Adipose tissue (tissue), 3 donors: ENCODE measurements around the gene VN1R4. TPM values are rescaled to one million over a fixed set of nuclear protein-coding genes. Genes with fewer than 3 reads are reported as not detected.
"Not testable (repeated sequence)": the region's sequence is repeated elsewhere in the genome, so short reads cannot be mapped to it uniquely, and the experiment has no call there.

Experiments
- H3K27ac ChIP-seq: one replicate; pipeline ENCODE4 v1.5.1; 2013; ENCODE audit warnings: low read depth, low read length
- WGBS, 3 donors: extraction: QIAGEN DNeasy Blood & Tissue Kit; methylation state at CpG; one replicate each; pipeline ENCODE4 v1.1.7; 2013; 5-methylcytosine and 5-hydroxymethylcytosine counted together
- polyA plus RNA-seq, 3 donors: library from polyadenylated mRNA; stranded (reverse); fragments of 200-250 nt; gene quantifications; one replicate each; pipeline ENCODE4 v1.2.3, GENCODE V29; 2013
- donor health status: healthy with polysubstance abuse.
- donor health status: Bipolar disorder and iron deficiency.
- donor health status: healthy.

The VN1R4 gene
- polyA plus RNA-seq, 3 donors = not detected

DNA sequence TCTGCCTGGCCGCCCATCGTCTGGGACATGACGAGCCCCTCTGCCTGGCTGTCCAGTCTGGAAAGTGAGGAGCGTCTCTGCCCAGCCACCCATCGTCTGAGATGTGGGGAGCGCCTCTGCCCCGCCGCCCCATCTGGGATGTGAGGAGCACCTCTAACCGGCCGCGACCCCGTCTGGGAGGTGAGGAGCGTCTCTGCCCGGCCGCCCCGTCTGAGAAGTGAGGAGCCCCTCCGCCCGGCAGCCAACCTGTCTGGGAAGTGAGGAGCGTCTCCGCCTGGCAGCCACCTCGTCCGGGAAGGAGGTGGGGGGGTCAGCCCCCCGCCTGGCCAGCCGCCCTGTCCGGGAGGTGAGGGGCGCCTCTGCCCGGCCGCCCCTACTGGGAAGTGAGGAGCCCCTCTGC lies 44.8 kb downstream of the VN1R4 start:
- 93 to 98% (median 97%) methylated on average over 8 to 28 of the region's 28 CpGs for WGBS, 3 donors
- not testable (repeated sequence) for H3K27ac ChIP-seq

Other genes with a start within 250 kb of the VN1R4 start
- gene ERVV-2, start 223.0 kb downstream of the VN1R4 start, polyA plus RNA-seq = not detected
- 10 to 100 TPM in 2 of 3 donors, 1 to 10 TPM in 1; 8.7 to 21.4 (median 15.5) TPM for gene ZNF160, start 164.3 kb downstream of the VN1R4 start, polyA plus RNA-seq
- 1 to 10 TPM; 4.0 to 5.3 (median 5.1) TPM for gene ZNF415, start 134.8 kb downstream of the VN1R4 start, polyA plus RNA-seq
- gene ZNF347, start 108.7 kb downstream of the VN1R4 start, polyA plus RNA-seq = 1 to 10 TPM; 1.7 to 4.6 (median 2.7) TPM
- 1 to 10 TPM; 2.5 to 5.3 (median 3.5) TPM for gene ZNF665, start 74.4 kb downstream of the VN1R4 start, polyA plus RNA-seq
- gene ZNF677, start 12.8 kb downstream of the VN1R4 start, polyA plus RNA-seq = 10 to 100 TPM in 1 of 3 donors, 1 to 10 TPM in 2; 5.9 to 12.4 (median 9.4) TPM
- not detected for gene VN1R2, start 9.4 kb downstream of the VN1R4 start, polyA plus RNA-seq
- 1 to 10 TPM; 1.3 TPM for gene ZNF845, start 66.0 kb upstream of the VN1R4 start, polyA plus RNA-seq
- gene ZNF525, start 98.0 kb upstream of the VN1R4 start, polyA plus RNA-seq = 1 to 10 TPM; 1.8 to 3.9 (median 2.0) TPM
- 1 to 10 TPM; 2.5 to 7.0 (median 3.6) TPM for gene ZNF765, start 127.4 kb upstream of the VN1R4 start, polyA plus RNA-seq
- gene ZNF761, start 164.3 kb upstream of the VN1R4 start, polyA plus RNA-seq = 1 to 10 TPM; 5.1 to 7.6 (median 7.1) TPM
- 1 to 10 TPM in 1 of 3 donors, under 1 TPM in 2; 0.74 to 1.1 (median 0.95) TPM for gene ZNF813, start 200.0 kb upstream of the VN1R4 start, polyA plus RNA-seq